HG02623 (cell line): ENCODE results near the gene LPIN1.

ENCODE experiments used
- ATAC-seq: cut with Tn5 transposase; IDR thresholded peaks from one replicate; pipeline ENCODE4 v1.9.1; 2021; ENCODE audit warnings: moderate library complexity; ENCODE audit not compliant: unreplicated experiment

The LPIN1 gene

GRCh38 chr2:11742702-11743357, 3.6 kb upstream of the LPIN1 start:
- no peak for ATAC-seq

- no peak for ATAC-seq
Observed at GRCh38 chr2:11743366-11743765, 3.1 kb upstream of the LPIN1 start.

- peak; percentile 45 for ATAC-seq
Observed at GRCh38 chr2:11743846-11744553, 2.4 kb upstream of the LPIN1 start.

- no peak for ATAC-seq
Observed at GRCh38 chr2:11744631-11745394, 1.6 kb upstream of the LPIN1 start.

GRCh38 chr2:11745613-11746375, 638 bp upstream of the LPIN1 start:
- no peak for ATAC-seq

GRCh38 chr2:11746807-11747459, 501 bp downstream of the LPIN1 start:
- ATAC-seq = no peak

- ATAC-seq = no peak
Observed at GRCh38 chr2:11748018-11748860, 1.8 kb downstream of the LPIN1 start.

- no peak for ATAC-seq
Observed at GRCh38 chr2:11748861-11749645, 2.6 kb downstream of the LPIN1 start.

GRCh38 chr2:11749646-11750349, 3.4 kb downstream of the LPIN1 start:
- no peak for ATAC-seq

- ATAC-seq = peak; percentile 32
Observed at GRCh38 chr2:11750422-11750821, 4.0 kb downstream of the LPIN1 start.

GRCh38 chr2:11750917-11751316, 4.5 kb downstream of the LPIN1 start:
- ATAC-seq = no peak

- no peak for ATAC-seq
Observed at GRCh38 chr2:11752906-11753305, 6.5 kb downstream of the LPIN1 start.

- ATAC-seq = peak; percentile 73
Observed at GRCh38 chr2:11753452-11753885, 7.0 kb downstream of the LPIN1 start.

- ATAC-seq = peak; percentile 21
Observed at GRCh38 chr2:11753886-11754699, 7.7 kb downstream of the LPIN1 start.

- no peak for ATAC-seq
Observed at GRCh38 chr2:11754700-11755015, 8.2 kb downstream of the LPIN1 start.

GRCh38 chr2:11757101-11757500, 10.7 kb downstream of the LPIN1 start:
- ATAC-seq = no peak

- no peak for ATAC-seq
Observed at GRCh38 chr2:11758187-11758586, 11.8 kb downstream of the LPIN1 start.

GRCh38 chr2:11758647-11759046, 12.2 kb downstream of the LPIN1 start:
- ATAC-seq = no peak
